ENCODE data around the gene CHRDL1.

- TF ChIP-seq POLR2A (IDR thresholded peaks at IDR 0.05; ENCODE audit: low read depth, low read length) (no peak), POLR2AphosphoS5 (IDR thresholded peaks at IDR 0.05; ENCODE audit: low read depth, low read length) (no peak)
These were observed 40.8 kb upstream of the CHRDL1 start for GRCh38 chrX:110836451-110836850.
